ENCODE measurements around the gene UVRAG. TPM values are rescaled to one million over a fixed set of nuclear protein-coding genes. Genes with fewer than 3 reads are reported as not detected.

Gene UVRAG
- total and polyA plus RNA-seq, 9 donors = 10.1 to 26.7 (median 19.2) TPM

DNA sequence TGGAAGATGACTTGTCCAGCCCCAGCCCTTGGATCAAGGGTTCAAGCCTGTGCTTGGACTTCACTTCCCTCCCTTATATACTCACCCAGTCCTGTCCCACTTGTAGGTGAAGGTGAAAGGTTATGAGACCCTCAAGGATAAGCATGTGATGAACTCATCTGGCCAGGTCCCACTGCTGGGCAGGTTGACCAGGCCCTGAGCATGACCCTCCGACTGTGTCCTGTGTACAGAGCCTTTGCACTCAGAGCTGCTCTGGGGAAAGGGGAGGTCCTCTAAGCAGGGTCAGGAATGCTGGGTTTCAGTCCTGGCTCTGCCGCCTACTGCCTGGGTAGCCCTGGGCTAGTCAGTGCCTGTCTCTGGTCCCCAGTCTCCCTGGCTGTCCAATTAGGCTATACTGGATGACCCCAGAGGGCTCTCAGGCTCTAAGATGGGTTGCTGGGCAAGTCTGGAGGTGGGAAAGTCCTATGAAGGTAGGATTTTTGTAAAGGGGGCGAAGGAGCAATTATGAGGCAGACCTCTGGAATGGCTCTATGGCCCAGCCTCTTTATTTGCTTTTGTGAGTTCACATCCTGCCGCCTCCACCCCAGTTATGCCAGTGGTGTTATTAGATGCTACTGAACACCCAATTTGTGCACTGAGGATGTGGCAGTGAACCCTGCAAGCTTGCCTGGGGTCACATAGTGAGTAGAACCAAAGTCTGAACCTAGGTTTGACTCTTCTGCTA is 32.3 kb upstream of the UVRAG start:
- H3K4me3 ChIP-seq = no peak overlapping the region
- intact Hi-C loops (cut with DNase I) = no loop called here
- peaks cover 2% of the 10 kb centered on the region for H3K4me1 ChIP-seq (ENCODE audit: insufficient read depth)
- H3K36me3 ChIP-seq = no peaks in the 10 kb centered on the region
- H3K27ac ChIP-seq = no peak overlapping the region
- no peak for DNase-seq
- WGBS, 3 donors = 95 to 100% (median 98%) methylated on average over 4 of the region's 4 CpGs
- no peaks in the 10 kb centered on the region for H3K9me3 ChIP-seq
- H3K27me3 ChIP-seq = no peaks in the 10 kb centered on the region
- TF ChIP-seq EP300 (IDR thresholded peaks at IDR 0.05) (no peak), POLR2A (IDR thresholded peaks at IDR 0.05) (no peak)
- TF ChIP-seq, protein P1, sequence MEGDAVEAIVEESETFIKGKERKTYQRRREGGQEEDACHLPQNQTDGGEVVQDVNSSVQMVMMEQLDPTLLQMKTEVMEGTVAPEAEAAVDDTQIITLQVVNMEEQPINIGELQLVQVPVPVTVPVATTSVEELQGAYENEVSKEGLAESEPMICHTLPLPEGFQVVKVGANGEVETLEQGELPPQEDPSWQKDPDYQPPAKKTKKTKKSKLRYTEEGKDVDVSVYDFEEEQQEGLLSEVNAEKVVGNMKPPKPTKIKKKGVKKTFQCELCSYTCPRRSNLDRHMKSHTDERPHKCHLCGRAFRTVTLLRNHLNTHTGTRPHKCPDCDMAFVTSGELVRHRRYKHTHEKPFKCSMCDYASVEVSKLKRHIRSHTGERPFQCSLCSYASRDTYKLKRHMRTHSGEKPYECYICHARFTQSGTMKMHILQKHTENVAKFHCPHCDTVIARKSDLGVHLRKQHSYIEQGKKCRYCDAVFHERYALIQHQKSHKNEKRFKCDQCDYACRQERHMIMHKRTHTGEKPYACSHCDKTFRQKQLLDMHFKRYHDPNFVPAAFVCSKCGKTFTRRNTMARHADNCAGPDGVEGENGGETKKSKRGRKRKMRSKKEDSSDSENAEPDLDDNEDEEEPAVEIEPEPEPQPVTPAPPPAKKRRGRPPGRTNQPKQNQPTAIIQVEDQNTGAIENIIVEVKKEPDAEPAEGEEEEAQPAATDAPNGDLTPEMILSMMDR (IDR thresholded peaks at IDR 0.05) = no peak

DNA sequence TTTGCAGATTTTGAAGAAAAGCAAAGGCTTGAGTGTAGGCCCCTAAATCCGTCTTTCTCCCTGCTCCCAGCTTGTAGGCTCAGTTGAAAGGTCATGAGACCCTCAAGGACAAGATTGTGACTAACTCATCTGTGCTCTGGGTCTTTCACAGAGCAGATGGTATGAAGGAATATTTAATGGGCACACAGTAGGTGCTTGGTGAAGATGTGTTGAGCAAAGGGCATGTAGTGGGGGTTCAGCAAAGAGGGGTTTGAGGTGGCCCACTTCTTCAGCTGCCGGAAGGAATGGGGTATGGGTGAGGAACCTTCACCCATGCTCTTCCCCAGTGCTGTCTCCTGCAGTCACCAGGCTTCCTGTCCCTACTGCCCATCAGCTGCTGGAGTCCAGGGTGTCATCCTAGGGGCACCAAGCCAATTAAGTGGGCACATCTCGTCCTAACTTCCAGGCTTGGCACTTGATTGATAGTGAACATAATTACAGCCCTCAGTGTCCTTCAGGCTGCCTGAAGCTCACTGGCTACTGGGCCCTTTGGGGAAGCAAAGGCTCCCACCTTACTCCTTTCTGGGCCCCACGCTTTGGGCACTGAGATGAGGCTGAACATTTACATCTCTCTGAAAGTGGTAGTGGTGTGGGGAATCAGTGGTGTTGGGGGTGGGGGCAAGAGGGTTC is 31.5 kb upstream of the UVRAG start:
- no peaks in the 10 kb centered on the region for H3K27me3 ChIP-seq
- 89 to 93% (median 91%) methylated on average over 4 of the region's 4 CpGs for WGBS, 3 donors
- H3K27ac ChIP-seq = no peak overlapping the region
- no peak for DNase-seq
- TF ChIP-seq EP300 (IDR thresholded peaks at IDR 0.05) = no peak
- no peak for TF ChIP-seq POLR2A (IDR thresholded peaks at IDR 0.05)
- TF ChIP-seq, protein P1 (IDR thresholded peaks at IDR 0.05) = no peak
- H3K9me3 ChIP-seq = no peaks in the 10 kb centered on the region
- H3K4me1 ChIP-seq (ENCODE audit: insufficient read depth) = peaks cover 2% of the 10 kb centered on the region
- H3K4me3 ChIP-seq = no peak overlapping the region
- intact Hi-C loops (cut with DNase I) = no loop called here
- no peaks in the 10 kb centered on the region for H3K36me3 ChIP-seq

DNA sequence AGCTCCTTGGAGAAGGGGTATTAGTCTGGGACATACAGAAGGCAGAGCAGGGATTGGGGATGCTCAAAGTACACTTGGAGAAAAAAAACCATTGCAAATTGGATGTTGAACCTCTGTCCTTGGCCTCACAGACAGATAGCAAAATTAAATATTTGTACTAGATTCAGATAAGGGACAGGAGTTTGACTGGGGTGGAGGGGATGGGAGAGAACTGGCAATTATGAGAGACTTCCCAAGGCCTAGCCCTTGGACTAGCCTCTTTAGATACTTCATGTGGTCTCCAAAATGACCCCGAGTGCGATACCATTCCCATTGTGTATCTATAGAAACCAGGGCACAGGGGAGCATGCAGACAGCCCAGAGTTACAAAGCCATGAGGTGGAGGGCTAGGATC is 30.9 kb upstream of the UVRAG start:
- Histone ChIP-seq H3K27ac (no peak overlapping the region), H3K4me3 (no peak overlapping the region), H3K4me1 (ENCODE audit: insufficient read depth) (peaks cover 2% of the 10 kb centered on the region), H3K36me3 (no peaks in the 10 kb centered on the region), H3K9me3 (no peaks in the 10 kb centered on the region), H3K27me3 (no peaks in the 10 kb centered on the region)
- DNase-seq = no peak
- TF ChIP-seq POLR2A (IDR thresholded peaks at IDR 0.05) (no peak), EP300 (IDR thresholded peaks at IDR 0.05) (no peak)
- TF ChIP-seq, protein P1 (IDR thresholded peaks at IDR 0.05) = no peak
- 87 to 95% (median 93%) methylated on average over 2 of the region's 2 CpGs for WGBS, 3 donors
- intact Hi-C loops (cut with DNase I) = no loop called here

DNA sequence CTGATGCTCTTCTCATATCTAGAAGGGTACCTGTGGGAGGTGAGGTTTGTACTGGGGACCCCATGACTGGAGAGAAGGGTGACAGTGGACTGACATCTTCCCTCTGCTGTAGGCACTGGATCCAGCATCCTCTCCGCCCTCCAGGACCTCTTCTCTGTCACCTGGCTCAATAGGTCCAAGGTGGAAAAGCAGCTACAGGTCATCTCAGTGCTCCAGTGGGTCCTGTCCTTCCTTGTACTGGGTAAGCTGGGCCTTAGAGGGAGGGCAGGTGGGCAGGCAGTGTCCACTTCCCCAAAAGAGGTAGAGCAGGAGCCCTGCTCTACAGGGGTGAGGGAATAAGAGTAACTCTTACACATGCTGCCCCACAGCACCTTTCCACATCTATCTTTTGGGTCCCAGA is 30.5 kb upstream of the UVRAG start:
- TF ChIP-seq, protein P1 (IDR thresholded peaks at IDR 0.05) = no peak
- TF ChIP-seq POLR2A (IDR thresholded peaks at IDR 0.05) (no peak), EP300 (IDR thresholded peaks at IDR 0.05) (no peak)
- WGBS, 3 donors = 95 to 100% (median 95%) methylated on average over 1 of the region's 1 CpG
- H3K36me3 ChIP-seq = no peaks in the 10 kb centered on the region
- no peak overlapping the region for H3K27ac ChIP-seq
- H3K9me3 ChIP-seq = no peaks in the 10 kb centered on the region
- intact Hi-C loops (cut with DNase I) = no loop called here
- no peaks in the 10 kb centered on the region for H3K27me3 ChIP-seq
- peaks cover 2% of the 10 kb centered on the region for H3K4me1 ChIP-seq (ENCODE audit: insufficient read depth)
- H3K4me3 ChIP-seq = no peak overlapping the region
- DNase-seq = no peak

Data from ovary (tissue), 9 donors.